ENCODE measurements around the gene ZNF710. TPM values are rescaled to one million over a fixed set of nuclear protein-coding genes. Genes with fewer than 3 reads are reported as not detected.
A peak's percentile ranks its signal among the peaks of the same experiment; 100 is the strongest.

Gene ZNF710
- total RNA-seq, 1 donor, result 13.0 TPM

DNA sequence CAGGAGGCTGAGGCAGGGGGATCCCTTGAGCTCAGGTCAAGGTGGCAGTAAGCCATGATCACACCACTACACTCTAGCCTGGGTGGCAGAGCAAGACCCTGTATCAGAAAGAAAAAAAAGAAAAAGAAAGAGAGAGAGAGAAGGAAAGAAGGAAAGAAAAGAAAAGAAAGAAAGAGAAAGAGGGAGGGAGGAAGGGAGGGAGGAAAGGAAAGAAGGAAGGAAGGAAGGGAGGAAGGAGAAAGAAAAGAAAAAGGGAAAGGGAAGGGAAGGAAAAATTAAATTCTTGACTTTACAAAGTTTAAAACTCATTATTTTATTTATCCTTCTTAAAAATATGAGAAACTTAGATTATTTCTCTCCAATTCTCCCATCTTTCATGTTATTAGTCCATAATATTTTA is 118.2 kb downstream of the ZNF710 start:
- TF ChIP-seq, protein P1, sequence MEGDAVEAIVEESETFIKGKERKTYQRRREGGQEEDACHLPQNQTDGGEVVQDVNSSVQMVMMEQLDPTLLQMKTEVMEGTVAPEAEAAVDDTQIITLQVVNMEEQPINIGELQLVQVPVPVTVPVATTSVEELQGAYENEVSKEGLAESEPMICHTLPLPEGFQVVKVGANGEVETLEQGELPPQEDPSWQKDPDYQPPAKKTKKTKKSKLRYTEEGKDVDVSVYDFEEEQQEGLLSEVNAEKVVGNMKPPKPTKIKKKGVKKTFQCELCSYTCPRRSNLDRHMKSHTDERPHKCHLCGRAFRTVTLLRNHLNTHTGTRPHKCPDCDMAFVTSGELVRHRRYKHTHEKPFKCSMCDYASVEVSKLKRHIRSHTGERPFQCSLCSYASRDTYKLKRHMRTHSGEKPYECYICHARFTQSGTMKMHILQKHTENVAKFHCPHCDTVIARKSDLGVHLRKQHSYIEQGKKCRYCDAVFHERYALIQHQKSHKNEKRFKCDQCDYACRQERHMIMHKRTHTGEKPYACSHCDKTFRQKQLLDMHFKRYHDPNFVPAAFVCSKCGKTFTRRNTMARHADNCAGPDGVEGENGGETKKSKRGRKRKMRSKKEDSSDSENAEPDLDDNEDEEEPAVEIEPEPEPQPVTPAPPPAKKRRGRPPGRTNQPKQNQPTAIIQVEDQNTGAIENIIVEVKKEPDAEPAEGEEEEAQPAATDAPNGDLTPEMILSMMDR (IDR thresholded peaks at IDR 0.05; ENCODE audit: insufficient read depth, low read depth, low read length), result no peak
- no peak for DNase-seq (ENCODE audit: low read depth)
- no peak overlapping the region for H3K4me3 ChIP-seq (ENCODE audit: low read depth, low read length)

DNA sequence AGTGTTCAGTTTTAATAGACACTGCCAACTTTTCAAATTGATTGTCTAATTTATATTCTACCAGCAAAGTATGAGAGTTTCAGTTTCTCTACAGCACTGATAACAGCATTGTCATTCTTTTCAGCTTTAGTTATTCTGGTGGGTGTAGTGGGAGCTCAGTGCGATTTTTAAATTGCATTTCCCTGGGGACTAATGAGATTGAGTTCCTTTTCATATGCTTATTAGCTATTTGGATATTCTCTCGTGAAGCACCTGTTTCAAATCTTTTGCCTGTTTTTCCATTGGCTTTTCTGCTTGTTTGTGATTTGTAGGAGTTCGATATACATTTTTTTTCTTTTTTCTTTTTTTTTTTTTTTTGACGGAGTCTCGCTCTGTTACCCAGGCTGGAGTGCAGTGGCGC is 120.0 kb downstream of the ZNF710 start:
- no peak for DNase-seq (ENCODE audit: low read depth)
- TF ChIP-seq, protein P1 (IDR thresholded peaks at IDR 0.05; ENCODE audit: insufficient read depth, low read depth, low read length), result no peak
- H3K4me3 ChIP-seq (ENCODE audit: low read depth, low read length), result no peak overlapping the region

DNA sequence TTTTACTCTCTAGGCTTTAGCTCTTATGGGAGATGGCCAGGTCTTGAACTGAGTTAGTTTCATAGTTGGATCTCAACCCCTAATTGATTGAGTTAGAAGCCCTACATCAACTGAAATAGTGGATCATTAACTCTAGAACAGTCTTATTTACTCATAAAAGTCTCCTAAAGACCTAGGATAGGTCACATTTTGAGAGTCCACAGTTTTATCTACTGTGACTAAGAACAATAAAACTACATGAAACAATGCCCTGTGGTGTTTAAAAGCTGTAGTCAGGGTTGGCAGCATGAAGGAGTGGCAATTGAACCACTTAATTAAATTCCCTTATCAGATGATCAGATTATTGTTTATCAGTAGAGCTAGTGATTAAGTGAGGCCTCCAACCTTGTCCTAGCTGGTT is 123.4 kb downstream of the ZNF710 start:
- TF ChIP-seq, protein P1 (IDR thresholded peaks at IDR 0.05; ENCODE audit: insufficient read depth, low read depth, low read length), result no peak
- no peak for DNase-seq (ENCODE audit: low read depth)
- no peak overlapping the region for H3K4me3 ChIP-seq (ENCODE audit: low read depth, low read length)

GRCh38 chr15:90126022-90126421 is 124.9 kb downstream of the ZNF710 start:
- TF ChIP-seq, protein P1 (IDR thresholded peaks at IDR 0.05; ENCODE audit: insufficient read depth, low read depth, low read length), result no peak
- DNase-seq (ENCODE audit: low read depth), result no peak
- H3K4me3 ChIP-seq (ENCODE audit: low read depth, low read length), result no peak overlapping the region

DNA sequence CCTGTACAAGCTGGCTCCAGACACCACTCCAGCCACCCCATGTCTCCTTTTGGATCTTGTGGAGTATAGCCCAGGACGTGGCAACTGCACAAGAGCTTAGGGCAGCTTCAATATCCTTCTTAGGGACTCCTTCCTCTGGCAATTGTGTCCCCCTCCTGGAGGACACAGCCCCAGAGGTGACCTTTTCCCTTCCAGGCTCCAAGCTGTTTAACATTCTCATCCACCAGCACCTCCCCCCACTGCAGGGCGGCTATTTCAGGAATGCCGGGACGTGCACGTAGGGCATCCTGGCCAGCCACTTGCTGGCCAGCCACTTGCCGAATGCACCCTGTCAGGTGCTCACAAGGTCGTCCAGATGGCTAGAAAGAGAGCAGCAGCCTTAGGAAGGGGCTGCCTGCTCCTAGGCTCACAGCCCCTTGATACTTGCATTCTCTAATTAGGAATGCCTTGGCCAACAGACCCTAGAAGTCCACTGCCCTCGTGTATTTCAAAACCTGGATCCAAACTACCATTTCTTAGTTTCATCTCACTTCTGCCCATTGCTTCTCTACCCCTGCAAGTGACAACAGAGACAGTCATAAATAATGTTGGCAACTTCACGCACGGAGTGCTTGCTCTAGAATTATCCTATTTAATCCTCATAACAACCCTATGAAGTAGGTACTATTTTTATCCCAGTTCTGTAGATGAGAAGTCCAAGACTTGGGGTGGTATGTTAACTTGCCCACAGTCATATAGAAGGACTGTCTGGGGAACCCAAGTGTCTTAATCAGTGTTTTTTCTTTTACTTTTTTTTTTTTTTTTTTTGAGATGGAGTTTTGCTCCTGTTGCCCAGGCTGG is 125.7 kb downstream of the ZNF710 start:
- no peak for DNase-seq (ENCODE audit: low read depth)
- TF ChIP-seq, protein P1 (IDR thresholded peaks at IDR 0.05; ENCODE audit: insufficient read depth, low read depth, low read length), result no peak
- H3K4me3 ChIP-seq (ENCODE audit: low read depth, low read length), result no peak overlapping the region

DNA sequence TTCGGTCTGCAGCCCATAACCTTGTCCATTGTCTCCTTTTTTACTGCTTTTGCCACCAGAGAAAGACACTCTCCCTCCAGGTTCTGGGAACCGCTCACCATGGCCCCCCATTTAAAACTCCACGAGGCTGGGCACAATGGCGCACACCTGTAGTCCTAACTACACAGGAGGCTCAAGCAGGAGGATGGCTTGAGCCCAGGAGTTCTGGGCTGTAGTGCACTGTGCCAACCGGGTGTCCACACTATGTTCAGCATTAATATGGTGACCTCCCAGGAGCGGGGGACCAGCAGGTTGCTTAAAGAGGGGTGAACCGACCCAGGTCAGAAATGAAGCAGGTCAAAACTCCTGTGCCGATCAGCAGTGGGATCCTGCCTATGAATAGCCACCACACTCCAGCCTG is 129.2 kb downstream of the ZNF710 start:
- no peak overlapping the region for H3K4me3 ChIP-seq (ENCODE audit: low read depth, low read length)
- DNase-seq (ENCODE audit: low read depth), result no peak
- TF ChIP-seq, protein P1 (IDR thresholded peaks at IDR 0.05; ENCODE audit: insufficient read depth, low read depth, low read length), result no peak

Small RNA genes lying within 50 kb of the gene (small RNA-seq; reads per million reads assigned to genes)
- gene MIR3174, result 2.3 reads per million, percentile 57 among the genes with 10 or more reads in this experiment
- not detected for gene RF00066

Other genes with a start within 250 kb of the ZNF710 start
- gene MESP2, start 225.0 kb upstream of the ZNF710 start, total RNA-seq, result 0.32 and 0.43 TPM in 2 replicates
- gene ANPEP, start 186.5 kb upstream of the ZNF710 start, total RNA-seq, result 52.5 and 54.0 TPM in 2 replicates
- 49.6 and 73.0 TPM in 2 replicates for gene AP3S2, start 107.3 kb upstream of the ZNF710 start, total RNA-seq
- gene ARPIN, start 88.4 kb upstream of the ZNF710 start, total RNA-seq, result 10.8 and 16.1 TPM in 2 replicates
- gene IDH2, start 101.1 kb downstream of the ZNF710 start, total RNA-seq, result 70.4 and 75.7 TPM in 2 replicates
- gene SEMA4B, start 200.0 kb downstream of the ZNF710 start, total RNA-seq, result 16.4 and 21.6 TPM in 2 replicates
- 19.0 and 31.2 TPM in 2 replicates for gene CIB1, start 232.6 kb downstream of the ZNF710 start, total RNA-seq
- 5.2 and 5.6 TPM in 2 replicates for gene GDPGP1, start 232.9 kb downstream of the ZNF710 start, total RNA-seq
- gene TTLL13, start 248.2 kb downstream of the ZNF710 start, total RNA-seq, result under 0.01 and 0.32 TPM in 2 replicates